Stimulated activated CD4-positive, alpha-beta T cell treated with anti-CD3 and anti-CD28 coated beads, Interleukin-2, amount 100 ng/mL, for 4 hours (primary cell): Measurements from ENCODE around the gene ARHGEF3.
"Not testable (repeated sequence)": the region's sequence is repeated elsewhere in the genome, so short reads cannot be mapped to it uniquely, and the experiment has no call there.

Source experiments
- DNase-seq: peaks from one replicate; pipeline ENCODE4 v3.0.0-alpha.2; 2020; ENCODE audit warnings: low read depth

The ARHGEF3 gene

GRCh38 chr3:56737006-56737405 lies 64.7 kb downstream of the ARHGEF3 start:
- DNase-seq, result no peak

GRCh38 chr3:56732109-56732508 lies 69.6 kb downstream of the ARHGEF3 start:
- DNase-seq, result no peak

GRCh38 chr3:56725175-56725574 lies 76.6 kb downstream of the ARHGEF3 start:
- DNase-seq, result no peak

- DNase-seq, result no peak
Measured at GRCh38 chr3:56724676-56725075, 77.1 kb downstream of the ARHGEF3 start.

GRCh38 chr3:56720849-56721248 lies 80.9 kb downstream of the ARHGEF3 start:
- no peak for DNase-seq

- DNase-seq, result not testable (repeated sequence)
Measured at GRCh38 chr3:56718809-56719208, 82.9 kb downstream of the ARHGEF3 start.

- DNase-seq, result no peak
Measured at GRCh38 chr3:56711344-56711743, 90.4 kb downstream of the ARHGEF3 start.

- not testable (repeated sequence) for DNase-seq
Measured at GRCh38 chr3:56707412-56707811, 94.3 kb downstream of the ARHGEF3 start.

GRCh38 chr3:56706629-56707028 lies 95.1 kb downstream of the ARHGEF3 start:
- DNase-seq, result no peak

- DNase-seq, result no peak
Measured at GRCh38 chr3:56704706-56705105, 97.0 kb downstream of the ARHGEF3 start.

GRCh38 chr3:56702490-56703315 lies 99.0 kb downstream of the ARHGEF3 start:
- DNase-seq, result peak; percentile 44

GRCh38 chr3:56700151-56700550 lies 101.6 kb downstream of the ARHGEF3 start:
- DNase-seq, result no peak

- no peak for DNase-seq
Measured at GRCh38 chr3:56694867-56695683, 106.7 kb downstream of the ARHGEF3 start.

GRCh38 chr3:56693750-56694149 lies 108.0 kb downstream of the ARHGEF3 start:
- DNase-seq, result no peak

- not testable (repeated sequence) for DNase-seq
Measured at GRCh38 chr3:56692520-56693433, 109.0 kb downstream of the ARHGEF3 start.

GRCh38 chr3:56692001-56692365 lies 109.8 kb downstream of the ARHGEF3 start:
- not testable (repeated sequence) for DNase-seq

- no peak for DNase-seq
Measured at GRCh38 chr3:56691165-56692000, 110.4 kb downstream of the ARHGEF3 start.

GRCh38 chr3:56689303-56689702 lies 112.4 kb downstream of the ARHGEF3 start:
- no peak for DNase-seq

- no peak for DNase-seq
Measured at GRCh38 chr3:56688191-56688590, 113.6 kb downstream of the ARHGEF3 start.

- DNase-seq, result no peak
Measured at GRCh38 chr3:56684029-56684428, 117.7 kb downstream of the ARHGEF3 start.

GRCh38 chr3:56683122-56683817 lies 118.5 kb downstream of the ARHGEF3 start, which contains the start of gene TASOR:
TSS of gene TASOR (minus strand) at chr3:56683265. CDS start at chr3:56683006, 259 bp downstream.
- DNase-seq, result peak; percentile 82
